ENCODE results near the gene ITGAL.
"Not testable (repeated sequence)": the region's sequence is repeated elsewhere in the genome, so short reads cannot be mapped to it uniquely, and the experiment has no call there.

ITGAL gene

GRCh38 chr16:30532285-30533145 lies 60.0 kb downstream of the ITGAL start:
- no peak for TF ChIP-seq POLR2A (IDR thresholded peaks at IDR 0.05; ENCODE audit: low read length)
- TF ChIP-seq GATA1 (IDR thresholded peaks at IDR 0.05; ENCODE audit: low read depth, low read length): no peak
- no peak for DNase-seq

GRCh38 chr16:30533146-30533522 lies 60.6 kb downstream of the ITGAL start:
- no peak for DNase-seq
- TF ChIP-seq POLR2A (IDR thresholded peaks at IDR 0.05; ENCODE audit: low read length) (no peak), GATA1 (IDR thresholded peaks at IDR 0.05; ENCODE audit: low read depth, low read length) (no peak)

DNA sequence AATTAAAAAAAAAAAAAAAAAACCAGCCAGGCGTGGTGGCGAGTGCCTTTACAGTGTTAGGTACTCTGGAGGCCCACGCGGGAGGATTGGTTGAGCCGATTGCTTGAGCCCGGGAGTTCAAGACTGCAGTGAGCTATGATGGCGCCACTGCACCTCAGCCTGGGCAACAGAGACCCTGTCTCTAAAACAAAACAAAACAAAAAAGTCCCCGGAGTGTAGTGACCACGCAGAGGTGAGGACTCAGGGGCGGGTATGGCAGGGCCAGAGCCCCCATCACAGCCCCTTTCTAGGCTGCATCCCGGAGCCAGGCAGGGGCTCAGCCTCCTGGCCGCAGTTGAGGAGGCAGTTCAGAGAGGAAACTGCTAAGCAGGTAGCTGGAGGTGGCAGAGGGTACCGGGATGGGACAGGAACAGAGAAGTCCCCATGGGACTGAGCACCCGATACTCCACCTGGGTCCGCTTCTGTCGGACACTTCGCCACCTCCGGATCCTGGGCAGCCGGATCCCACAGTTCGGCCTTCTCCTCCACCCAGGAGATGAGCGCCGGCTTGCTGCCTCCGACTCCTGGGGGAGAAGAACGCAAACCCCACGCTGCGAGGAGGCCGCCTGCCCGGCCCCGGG lies 61.3 kb downstream of the ITGAL start:
- TF ChIP-seq GATA1 (IDR thresholded peaks at IDR 0.05; ENCODE audit: low read depth, low read length) (no peak), POLR2A (IDR thresholded peaks at IDR 0.05; ENCODE audit: low read length) (no peak)
- no peak for DNase-seq

DNA sequence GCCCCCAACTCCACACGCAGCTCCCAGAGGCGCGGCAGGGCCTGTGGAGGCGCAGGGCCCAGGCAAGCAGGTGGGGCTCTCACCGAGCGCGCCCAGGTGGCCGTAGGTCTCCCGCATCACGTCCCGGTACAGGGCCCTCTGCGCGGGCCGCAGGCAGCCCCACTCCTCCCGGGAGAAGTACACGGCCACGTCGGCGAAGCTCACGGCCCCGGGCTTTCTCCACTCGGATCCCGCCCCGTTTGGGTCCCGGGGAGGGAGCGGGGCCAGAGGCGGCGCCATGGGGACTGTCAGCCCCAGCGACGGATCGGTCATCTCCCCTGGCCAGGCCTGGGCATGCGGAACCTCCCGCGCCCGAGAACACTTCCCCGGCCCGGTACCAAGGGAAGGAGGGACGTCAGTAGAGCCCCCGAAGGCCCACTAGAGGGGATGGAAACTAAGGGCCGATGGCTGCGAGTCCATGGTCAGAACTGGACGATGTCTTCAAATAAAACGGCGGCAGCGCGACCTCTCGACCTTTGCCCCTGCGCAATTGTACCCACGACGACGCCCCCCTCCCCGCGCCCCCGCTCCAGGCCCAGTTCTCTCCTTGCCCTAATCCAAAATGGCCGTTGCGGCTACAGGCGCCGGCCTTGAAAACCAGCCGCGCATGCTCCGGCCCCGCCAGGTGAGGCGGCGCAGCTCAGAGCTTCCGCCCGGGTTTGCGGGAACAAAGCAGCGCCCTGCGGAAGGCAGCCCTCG lies 62.0 kb downstream of the ITGAL start, which contains the start of gene ZNF747:
Gene ZNF747, minus strand, starts transcription at position 491 of the 738 bp plus-strand sequence. Its CDS starts 179 bp downstream, at position 312.
- TF ChIP-seq POLR2A (IDR thresholded peaks at IDR 0.05; ENCODE audit: low read length) (no peak), GATA1 (IDR thresholded peaks at IDR 0.05; ENCODE audit: low read depth, low read length) (no peak)

GRCh38 chr16:30535106-30535776 lies 62.7 kb downstream of the ITGAL start:
- no peak for DNase-seq
- TF ChIP-seq GATA1 (IDR thresholded peaks at IDR 0.05; ENCODE audit: low read depth, low read length) (no peak), POLR2A (IDR thresholded peaks at IDR 0.05; ENCODE audit: low read length) (peak; percentile 73)

More for the DNA sequence above, 62.0 kb downstream of the ITGAL start, which contains the start of gene ZNF747:
- DNase-seq: peak; percentile 89 to 91

- DNase-seq: peak; percentile 82 to 83
- no peak for TF ChIP-seq POLR2A (IDR thresholded peaks at IDR 0.05; ENCODE audit: low read length)
- TF ChIP-seq GATA1 (IDR thresholded peaks at IDR 0.05; ENCODE audit: low read depth, low read length): no peak
Observed at GRCh38 chr16:30535777-30536190, 63.2 kb downstream of the ITGAL start.

GRCh38 chr16:30536391-30537024 lies 64.0 kb downstream of the ITGAL start:
- DNase-seq: not testable (repeated sequence)

GRCh38 chr16:30539000-30539964 lies 66.7 kb downstream of the ITGAL start:
- no peak for TF ChIP-seq POLR2A (IDR thresholded peaks at IDR 0.05; ENCODE audit: low read length)
- TF ChIP-seq GATA1 (IDR thresholded peaks at IDR 0.05; ENCODE audit: low read depth, low read length): no peak
- DNase-seq: no peak

- not testable (repeated sequence) for DNase-seq
Observed at GRCh38 chr16:30539986-30540526, 67.5 kb downstream of the ITGAL start.

- DNase-seq: not testable (repeated sequence)
Observed at GRCh38 chr16:30540916-30541464, 68.4 kb downstream of the ITGAL start.

- DNase-seq: peak in 1 of 2 experiments; percentile 46
- TF ChIP-seq POLR2A (IDR thresholded peaks at IDR 0.05; ENCODE audit: low read length): no peak
- no peak for TF ChIP-seq GATA1 (IDR thresholded peaks at IDR 0.05; ENCODE audit: low read depth, low read length)
Observed at GRCh38 chr16:30541502-30542329, 69.2 kb downstream of the ITGAL start.
